ENCODE data around the gene SEC24B. TPM values are rescaled to one million over a fixed set of nuclear protein-coding genes. Genes with fewer than 3 reads are reported as not detected.
A peak's percentile ranks its signal among the peaks of the same experiment; 100 is the strongest.

The SEC24B gene
- total RNA-seq, 1 experiment from 2014 or later = 35.0 TPM

DNA sequence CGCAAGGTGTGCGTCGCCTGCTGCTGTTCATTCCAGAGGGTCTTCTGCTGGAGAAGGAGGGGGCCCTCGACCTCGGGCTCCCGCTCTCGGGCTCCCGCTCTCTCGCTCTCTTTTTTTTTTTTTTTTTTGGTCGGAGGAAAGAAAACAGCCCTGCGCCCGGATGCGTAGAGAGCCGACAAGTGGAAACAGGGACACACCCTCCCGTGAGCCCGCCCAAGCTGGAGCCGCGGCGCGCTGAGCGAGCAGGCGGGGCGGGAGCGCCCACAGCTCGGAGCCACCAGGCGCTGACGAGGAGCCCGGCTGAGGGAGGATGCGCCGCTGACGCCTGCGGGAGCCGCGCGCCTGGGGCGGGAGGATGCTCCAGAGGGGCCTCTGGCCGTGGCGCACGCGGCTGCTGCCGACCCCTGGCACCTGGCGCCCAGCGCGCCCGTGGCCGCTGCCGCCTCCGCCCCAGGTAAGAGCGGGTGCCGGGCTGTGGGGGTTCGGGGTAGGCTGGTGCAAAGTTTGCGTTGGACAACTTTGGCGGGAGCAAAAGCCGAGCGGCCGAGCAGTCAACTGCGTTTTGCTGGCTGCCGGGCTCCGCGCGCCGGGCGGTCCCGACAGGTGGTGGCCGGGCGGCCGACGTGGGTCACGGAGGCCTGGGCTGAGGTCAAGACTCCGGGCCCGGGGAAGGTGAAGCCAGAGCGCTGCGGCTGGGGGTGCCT lies 126.5 kb downstream of the SEC24B start, which contains the start of gene MCUB:
Gene MCUB (plus strand): TSS at position 264 of the 704 bp plus-strand sequence. CDS start 92 bp downstream, at position 356.
- intact Hi-C loops (cut with micrococcal nuclease) = loop anchor here (2.0 to 10.0 kb wide), 3 partner anchors 97 to 255 kb away; partner anchors contain the start of genes GAR1 and SEC24B
- ChIA-PET CTCF (interaction anchor here (0.5 to 2.9 kb wide), 4 partner anchors 16 to 138 kb away, joined by 3 to 8 read pairs (median 4); no protein-coding TSS in a partner anchor), POLR2A (interaction anchor here (0.7 to 4.4 kb wide), 18 partner anchors 11 to 637 kb away, joined by 3 to 31 read pairs (median 3); partner anchors contain the start of genes CASP6, GAR1, PLA2G12A and SEC24B)
- H3K27me3 Mint-ChIP-seq (ENCODE audit: insufficient read depth, unreplicated experiment) = no peaks in the 10 kb centered on the region
- H3K4me1 Mint-ChIP-seq (ENCODE audit: insufficient read depth, unreplicated experiment) = peaks cover 10% of the 10 kb centered on the region
- TF ChIP-seq, protein P1, sequence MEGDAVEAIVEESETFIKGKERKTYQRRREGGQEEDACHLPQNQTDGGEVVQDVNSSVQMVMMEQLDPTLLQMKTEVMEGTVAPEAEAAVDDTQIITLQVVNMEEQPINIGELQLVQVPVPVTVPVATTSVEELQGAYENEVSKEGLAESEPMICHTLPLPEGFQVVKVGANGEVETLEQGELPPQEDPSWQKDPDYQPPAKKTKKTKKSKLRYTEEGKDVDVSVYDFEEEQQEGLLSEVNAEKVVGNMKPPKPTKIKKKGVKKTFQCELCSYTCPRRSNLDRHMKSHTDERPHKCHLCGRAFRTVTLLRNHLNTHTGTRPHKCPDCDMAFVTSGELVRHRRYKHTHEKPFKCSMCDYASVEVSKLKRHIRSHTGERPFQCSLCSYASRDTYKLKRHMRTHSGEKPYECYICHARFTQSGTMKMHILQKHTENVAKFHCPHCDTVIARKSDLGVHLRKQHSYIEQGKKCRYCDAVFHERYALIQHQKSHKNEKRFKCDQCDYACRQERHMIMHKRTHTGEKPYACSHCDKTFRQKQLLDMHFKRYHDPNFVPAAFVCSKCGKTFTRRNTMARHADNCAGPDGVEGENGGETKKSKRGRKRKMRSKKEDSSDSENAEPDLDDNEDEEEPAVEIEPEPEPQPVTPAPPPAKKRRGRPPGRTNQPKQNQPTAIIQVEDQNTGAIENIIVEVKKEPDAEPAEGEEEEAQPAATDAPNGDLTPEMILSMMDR (IDR thresholded peaks at IDR 0.05; ENCODE audit: unreplicated experiment) = no peak
- peak within 1 kb of the TSS; percentile 80 for H3K4me3 Mint-ChIP-seq (ENCODE audit: unreplicated experiment)
- peaks cover 7% of the 10 kb centered on the region for H3K36me3 Mint-ChIP-seq (ENCODE audit: insufficient read depth, unreplicated experiment)
- no TSS peak for BruUV-seq (replicated peaks)
- DNase-seq (ENCODE audit: unreplicated experiment) = peak; percentile 92
- no peaks in the 10 kb centered on the region for H3K9me3 Mint-ChIP-seq (ENCODE audit: unreplicated experiment)
- H3K27ac Mint-ChIP-seq (ENCODE audit: low read depth, unreplicated experiment) = peak within 1 kb of the TSS; percentile 66

DNA sequence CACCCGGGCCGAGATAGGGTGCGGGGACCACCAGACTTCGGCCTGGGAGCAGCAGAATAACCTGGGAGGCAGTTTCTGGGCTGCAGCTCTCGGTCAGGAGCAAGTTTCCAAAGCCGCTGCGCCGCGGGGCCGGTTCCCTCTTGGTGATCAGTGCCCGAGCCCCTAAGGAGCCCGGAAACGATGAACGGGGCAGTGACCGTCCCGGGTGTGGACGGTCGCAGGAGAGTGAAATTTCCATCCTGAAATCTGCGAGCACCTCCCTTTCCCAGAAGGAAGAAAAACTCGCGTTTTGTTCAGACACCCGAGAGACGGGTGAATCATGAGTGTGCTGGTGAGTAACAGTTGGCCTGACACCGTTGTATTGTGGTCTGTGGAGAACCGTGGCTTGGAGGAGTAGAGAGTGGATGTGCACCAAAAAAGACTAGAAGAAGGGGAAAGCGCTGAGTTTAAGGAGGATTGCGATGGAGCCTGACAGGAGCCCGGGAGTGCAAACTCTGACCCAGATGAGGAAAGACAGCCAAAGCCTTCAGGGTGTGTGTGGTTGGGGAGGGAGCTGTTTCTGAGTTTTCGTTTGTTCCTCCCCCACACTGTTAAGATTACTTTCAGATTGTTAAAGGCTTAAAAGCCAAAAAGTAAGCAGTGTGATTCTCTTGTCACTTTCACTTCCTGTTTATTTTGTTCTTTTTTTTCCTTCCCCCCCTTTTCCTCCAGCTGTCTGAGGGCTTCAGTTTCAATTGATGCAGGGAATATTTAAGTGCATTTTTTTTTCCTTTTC lies 127.3 kb downstream of the SEC24B start:
- ChIA-PET POLR2A (interaction anchor here (0.6 to 4.4 kb wide), 20 partner anchors 9 to 1570 kb away, joined by 3 to 31 read pairs (median 4); partner anchors contain the start of genes PLA2G12A and SEC24B), CTCF (interaction anchor here (0.5 to 2.9 kb wide), 3 partner anchors 129 to 1722 kb away, joined by 3 to 8 read pairs (median 3); no protein-coding TSS in a partner anchor)
- intact Hi-C loops (cut with micrococcal nuclease) = loop anchor here (1.0 to 10.0 kb wide), 4 partner anchors 96 to 254 kb away; partner anchors contain the start of genes GAR1 and SEC24B
- peaks cover 10% of the 10 kb centered on the region for H3K4me1 Mint-ChIP-seq (ENCODE audit: insufficient read depth, unreplicated experiment)
- H3K36me3 Mint-ChIP-seq (ENCODE audit: insufficient read depth, unreplicated experiment) = peaks cover 7% of the 10 kb centered on the region
- TF ChIP-seq, protein P1 (IDR thresholded peaks at IDR 0.05; ENCODE audit: unreplicated experiment) = no peak
- peak overlapping the region; percentile 66 for H3K27ac Mint-ChIP-seq (ENCODE audit: low read depth, unreplicated experiment)
- BruUV-seq (replicated peaks) = TSS peak; percentile 31
- H3K4me3 Mint-ChIP-seq (ENCODE audit: unreplicated experiment) = peak overlapping the region; percentile 80
- H3K27me3 Mint-ChIP-seq (ENCODE audit: insufficient read depth, unreplicated experiment) = no peaks in the 10 kb centered on the region
- peak; percentile 69 for DNase-seq (ENCODE audit: unreplicated experiment)
- no peaks in the 10 kb centered on the region for H3K9me3 Mint-ChIP-seq (ENCODE audit: unreplicated experiment)

DNA sequence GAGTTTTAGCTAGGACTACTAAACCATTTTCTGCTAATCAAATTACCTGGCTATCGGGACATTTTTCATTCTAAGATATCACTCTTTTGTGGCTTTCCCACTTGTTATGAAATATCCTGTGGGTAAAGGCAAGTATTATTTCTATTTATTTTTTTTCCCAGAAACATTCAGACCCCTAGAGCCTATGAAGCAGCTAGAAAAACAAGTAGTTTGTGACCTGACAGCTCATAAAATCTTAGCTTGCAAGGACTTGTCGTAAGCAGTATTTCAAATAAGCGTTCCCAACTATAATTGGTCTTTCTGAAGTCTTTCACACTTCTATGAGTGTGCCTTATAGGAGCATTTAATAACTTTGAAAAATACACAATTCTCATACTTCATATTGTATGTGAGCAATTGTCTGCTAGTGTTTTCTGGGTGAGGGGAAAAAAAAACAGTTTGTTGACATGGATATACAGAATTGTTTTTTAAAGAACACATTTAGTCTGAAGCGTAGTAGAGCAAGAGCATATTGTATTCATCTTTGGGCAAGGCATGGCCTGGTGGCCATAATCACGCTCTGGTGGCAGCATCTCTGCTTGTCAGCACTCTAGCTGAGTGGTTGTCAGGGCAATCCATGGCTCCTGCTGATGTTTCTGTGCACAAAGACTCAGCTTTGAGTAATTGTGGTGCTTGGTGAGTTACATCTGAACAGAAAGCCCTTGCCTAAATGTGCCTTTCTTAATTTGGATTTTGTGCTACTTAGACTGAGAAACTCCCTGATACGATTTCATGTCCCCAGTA lies 129.0 kb downstream of the SEC24B start:
- no peak for DNase-seq (ENCODE audit: unreplicated experiment)
- no peaks in the 10 kb centered on the region for H3K9me3 Mint-ChIP-seq (ENCODE audit: unreplicated experiment)
- POLR2A ChIA-PET = interaction anchor here (0.6 to 2.0 kb wide), 5 partner anchors 11 to 141 kb away, joined by 3 to 5 read pairs (median 3); partner anchors contain the start of genes CASP6 and SEC24B
- no peak overlapping the region for H3K27ac Mint-ChIP-seq (ENCODE audit: low read depth, unreplicated experiment)
- H3K4me3 Mint-ChIP-seq (ENCODE audit: unreplicated experiment) = no peak overlapping the region
- H3K36me3 Mint-ChIP-seq (ENCODE audit: insufficient read depth, unreplicated experiment) = no peaks in the 10 kb centered on the region
- TF ChIP-seq, protein P1 (IDR thresholded peaks at IDR 0.05; ENCODE audit: unreplicated experiment) = no peak
- BruUV-seq (replicated peaks) = no TSS peak
- intact Hi-C loops (cut with micrococcal nuclease) = loop anchor here (5.0 to 10.0 kb wide), 2 partner anchors 95 to 252 kb away; partner anchors contain the start of gene GAR1
- peaks cover 10% of the 10 kb centered on the region for H3K4me1 Mint-ChIP-seq (ENCODE audit: insufficient read depth, unreplicated experiment)
- H3K27me3 Mint-ChIP-seq (ENCODE audit: insufficient read depth, unreplicated experiment) = no peaks in the 10 kb centered on the region
- CTCF ChIA-PET = interaction anchor here (0.7 to 2.1 kb wide), 4 partner anchors 11 to 211 kb away, joined by 3 to 8 read pairs (median 6); no protein-coding TSS in a partner anchor

All from MCF 10A (cell line).